Activated CD4-positive, alpha-beta T cell treated with anti-CD3 and anti-CD28 coated beads, Interleukin-2, amount 50 U/mL, for 48 hours (primary cell): ENCODE measurements around the gene HDAC1.
"Not testable (repeated sequence)": the region's sequence is repeated elsewhere in the genome, so short reads cannot be mapped to it uniquely, and the experiment has no call there.

Experiments used
- DNase-seq, 2 experiments: peaks; one replicate each; pipeline ENCODE4 v3.0.0-alpha.2; 2020

HDAC1 gene

DNA sequence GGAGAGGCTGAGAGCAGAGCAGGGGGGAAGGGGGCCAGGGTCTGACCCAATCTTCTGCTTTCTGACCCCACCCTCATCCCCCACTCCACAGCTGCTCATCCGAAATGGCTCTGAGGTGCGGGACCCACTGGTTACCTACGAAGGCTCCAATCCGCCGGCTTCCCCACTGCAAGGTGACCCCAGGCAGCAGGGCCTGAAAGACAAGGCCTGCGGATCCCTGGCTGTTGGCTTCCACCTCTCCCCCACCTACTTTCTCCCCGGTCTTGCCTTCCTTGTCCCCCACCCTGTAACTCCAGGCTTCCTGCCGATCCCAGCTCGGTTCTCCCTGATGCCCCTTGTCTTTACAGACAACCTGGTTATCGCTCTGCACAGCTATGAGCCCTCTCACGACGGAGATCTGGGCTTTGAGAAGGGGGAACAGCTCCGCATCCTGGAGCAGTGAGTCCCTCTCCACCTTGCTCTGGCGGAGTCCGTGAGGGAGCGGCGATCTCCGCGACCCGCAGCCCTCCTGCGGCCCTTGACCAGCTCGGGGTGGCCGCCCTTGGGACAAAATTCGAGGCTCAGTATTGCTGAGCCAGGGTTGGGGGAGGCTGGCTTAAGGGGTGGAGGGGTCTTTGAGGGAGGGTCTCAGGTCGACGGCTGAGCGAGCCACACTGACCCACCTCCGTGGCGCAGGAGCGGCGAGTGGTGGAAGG, 17.1 kb upstream of the HDAC1 start:
- DNase-seq = no peak

DNA sequence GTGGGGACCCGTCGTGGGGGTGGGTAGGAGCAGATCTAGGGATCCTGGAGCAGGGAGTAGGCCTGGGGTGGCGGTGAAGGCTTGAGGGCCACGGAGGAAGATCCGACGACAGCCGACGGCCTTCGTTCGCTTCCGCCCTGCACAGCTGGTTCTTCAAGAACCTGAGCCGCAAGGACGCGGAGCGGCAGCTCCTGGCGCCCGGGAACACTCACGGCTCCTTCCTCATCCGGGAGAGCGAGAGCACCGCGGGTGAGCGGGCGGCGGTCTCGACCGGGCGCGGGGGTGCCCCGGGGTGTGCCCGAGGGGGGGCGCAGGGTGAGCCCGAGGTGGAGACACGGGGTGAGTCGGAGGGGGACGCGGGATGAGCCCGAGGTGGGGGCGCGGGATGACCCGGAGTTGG, 16.5 kb upstream of the HDAC1 start:
- DNase-seq = no peak

DNA sequence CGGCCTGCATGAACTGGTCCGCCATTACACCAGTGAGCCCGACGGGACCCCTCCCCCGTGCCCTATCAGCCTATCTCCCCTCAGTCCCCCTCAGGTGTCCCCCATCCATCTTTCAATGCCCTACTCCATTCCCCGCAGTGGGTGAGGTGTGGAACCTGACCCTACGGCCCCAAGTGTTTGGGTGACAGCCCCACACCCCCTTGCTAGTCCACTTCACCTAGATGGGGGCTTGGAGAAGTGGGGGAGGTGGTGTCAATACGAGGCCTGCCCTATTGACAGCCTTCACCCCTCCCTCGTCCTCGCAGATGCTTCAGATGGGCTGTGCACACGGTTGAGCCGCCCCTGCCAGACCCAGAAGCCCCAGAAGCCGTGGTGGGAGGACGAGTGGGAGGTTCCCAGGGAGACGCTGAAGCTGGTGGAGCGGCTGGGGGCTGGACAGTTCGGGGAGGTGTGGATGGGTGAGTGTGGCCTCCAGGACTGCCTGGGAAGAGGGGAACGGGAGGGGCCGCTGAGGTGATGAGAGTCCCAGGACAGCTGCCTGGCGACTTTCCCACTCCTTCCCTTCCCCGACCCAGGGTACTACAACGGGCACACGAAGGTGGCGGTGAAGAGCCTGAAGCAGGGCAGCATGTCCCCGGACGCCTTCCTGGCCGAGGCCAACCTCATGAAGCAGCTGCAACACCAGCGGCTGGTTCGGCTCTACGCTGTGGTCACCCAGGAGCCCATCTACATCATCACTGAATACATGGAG, 15.7 kb upstream of the HDAC1 start:
- DNase-seq = no peak

DNA sequence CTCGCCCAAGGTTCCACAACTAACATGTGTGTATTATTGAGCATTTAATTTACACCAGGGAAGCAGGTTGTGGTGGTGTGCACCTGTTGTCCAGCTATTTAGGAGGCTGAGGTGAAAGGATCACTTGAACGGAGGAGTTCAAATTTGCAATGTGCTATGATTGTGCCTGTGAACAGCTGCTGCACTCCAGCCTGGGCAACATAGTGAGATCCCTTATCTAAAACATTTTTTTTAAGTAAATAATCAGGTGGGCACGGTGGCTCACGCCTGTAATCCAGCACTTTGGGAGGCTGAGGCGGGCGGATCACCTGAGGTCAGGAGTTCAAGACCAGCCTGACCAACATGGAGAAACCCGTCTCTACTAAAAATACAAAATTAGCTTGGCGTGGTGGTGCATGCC, 7.1 kb upstream of the HDAC1 start:
- not testable (repeated sequence) for DNase-seq

DNA sequence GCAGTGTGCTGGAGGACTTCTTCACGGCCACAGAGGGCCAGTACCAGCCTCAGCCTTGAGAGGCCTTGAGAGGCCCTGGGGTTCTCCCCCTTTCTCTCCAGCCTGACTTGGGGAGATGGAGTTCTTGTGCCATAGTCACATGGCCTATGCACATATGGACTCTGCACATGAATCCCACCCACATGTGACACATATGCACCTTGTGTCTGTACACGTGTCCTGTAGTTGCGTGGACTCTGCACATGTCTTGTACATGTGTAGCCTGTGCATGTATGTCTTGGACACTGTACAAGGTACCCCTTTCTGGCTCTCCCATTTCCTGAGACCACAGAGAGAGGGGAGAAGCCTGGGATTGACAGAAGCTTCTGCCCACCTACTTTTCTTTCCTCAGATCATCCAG, 6.2 kb upstream of the HDAC1 start:
- DNase-seq = no peak

DNA sequence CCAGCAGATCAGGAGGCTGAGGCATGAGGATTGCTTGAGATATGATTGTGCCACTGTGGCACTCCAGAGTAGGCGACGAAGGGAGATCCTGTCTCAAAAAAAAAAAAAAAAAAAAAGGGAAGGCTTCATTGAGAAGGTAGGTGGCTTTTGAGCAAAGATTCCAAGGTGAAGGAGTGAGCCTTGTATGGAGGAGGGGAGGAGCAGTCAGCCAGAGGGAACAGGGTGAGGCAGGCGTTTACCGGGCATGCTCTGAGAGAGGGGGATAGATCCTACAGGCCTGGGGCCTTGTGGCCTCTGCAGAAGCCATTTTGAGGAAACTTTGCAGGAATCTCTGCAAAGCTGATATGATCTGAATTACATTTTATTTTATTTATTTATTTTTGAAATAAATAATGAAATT, 5.1 kb upstream of the HDAC1 start:
- no peak for DNase-seq

DNA sequence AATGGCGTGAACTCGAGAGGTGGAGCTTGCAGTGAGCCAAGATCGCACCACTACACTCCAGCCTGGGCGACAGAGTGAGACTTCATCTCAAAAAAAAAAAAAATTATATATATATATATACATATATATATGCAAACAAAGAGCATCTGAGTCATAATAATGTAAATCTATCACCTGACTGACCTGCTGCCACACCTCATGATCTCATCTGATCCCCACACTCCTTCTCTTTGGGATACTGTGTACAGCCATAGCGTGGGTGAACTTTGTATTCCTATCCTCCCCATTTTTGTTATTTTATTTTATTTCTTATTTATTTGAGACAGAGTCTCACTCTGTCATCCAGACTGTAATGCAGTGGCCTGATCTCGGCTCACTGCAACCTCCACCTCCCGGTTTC, 2.6 kb upstream of the HDAC1 start:
- no peak for DNase-seq

DNA sequence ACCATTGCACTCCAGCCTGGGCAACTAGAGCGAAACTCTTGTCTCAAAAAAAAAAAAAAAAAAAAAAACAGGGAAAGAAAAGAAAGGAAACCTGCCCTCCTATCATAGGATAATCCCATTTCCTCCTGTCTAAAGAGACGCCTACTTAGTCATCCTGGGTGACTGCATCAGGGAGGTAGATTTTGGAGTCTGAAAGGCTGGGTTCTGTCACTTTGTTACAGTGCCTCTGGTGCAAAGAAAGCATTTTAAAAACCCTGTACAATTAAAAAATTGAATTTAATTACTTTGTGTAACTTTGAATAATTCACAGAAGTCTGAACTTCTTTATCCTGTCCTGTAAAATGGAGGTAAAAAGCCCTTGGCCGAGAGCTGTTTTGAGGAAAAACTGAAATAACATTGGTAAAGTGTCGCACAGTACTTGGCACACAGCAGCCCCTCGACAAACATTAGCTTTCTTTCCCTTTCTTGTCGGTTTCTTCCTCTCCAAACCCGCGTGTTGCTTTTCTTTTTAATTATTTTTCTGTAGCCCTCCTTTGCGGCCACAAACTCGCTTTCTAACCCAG, 657 bp upstream of the HDAC1 start:
- no peak for DNase-seq

DNA sequence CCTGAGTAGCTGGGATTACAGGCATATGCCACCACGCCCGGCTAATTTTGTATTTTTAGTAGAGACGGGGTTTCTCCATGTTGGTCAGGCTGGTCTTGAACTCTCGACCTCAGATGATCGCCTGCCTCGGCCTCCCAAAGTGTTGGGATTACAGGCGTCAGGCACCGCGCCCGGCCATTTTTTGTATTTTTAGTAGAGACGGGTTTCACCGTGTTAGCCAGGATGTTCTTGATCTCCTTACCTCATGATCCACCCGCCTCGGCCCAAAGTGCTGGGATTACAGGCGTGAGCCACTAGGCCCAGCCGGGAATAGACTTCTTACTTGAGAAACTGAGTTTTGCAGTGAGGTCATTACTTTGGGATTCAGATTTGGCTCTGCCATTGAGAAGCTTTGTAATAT, 6.3 kb downstream of the HDAC1 start:
- not testable (repeated sequence) for DNase-seq

DNA sequence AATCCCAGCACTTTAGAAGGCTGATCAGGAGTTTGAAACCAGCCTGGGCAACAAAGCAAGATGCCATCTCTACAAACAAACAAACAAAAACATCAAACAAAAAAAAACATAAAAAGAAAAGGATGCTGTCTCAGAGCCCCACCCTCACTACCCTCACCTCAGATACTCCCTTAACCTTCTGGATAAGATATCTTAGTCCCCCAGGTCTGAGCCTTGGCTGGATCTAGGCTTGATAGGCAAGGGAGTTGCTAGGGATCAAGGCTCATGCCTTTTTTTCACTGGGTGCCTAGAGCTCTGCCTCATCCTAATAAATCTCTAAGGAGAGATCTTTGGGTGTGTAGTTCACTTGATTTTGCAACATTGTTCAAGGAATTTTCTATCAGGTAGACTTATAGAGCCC, 7.4 kb downstream of the HDAC1 start:
- DNase-seq = no peak

DNA sequence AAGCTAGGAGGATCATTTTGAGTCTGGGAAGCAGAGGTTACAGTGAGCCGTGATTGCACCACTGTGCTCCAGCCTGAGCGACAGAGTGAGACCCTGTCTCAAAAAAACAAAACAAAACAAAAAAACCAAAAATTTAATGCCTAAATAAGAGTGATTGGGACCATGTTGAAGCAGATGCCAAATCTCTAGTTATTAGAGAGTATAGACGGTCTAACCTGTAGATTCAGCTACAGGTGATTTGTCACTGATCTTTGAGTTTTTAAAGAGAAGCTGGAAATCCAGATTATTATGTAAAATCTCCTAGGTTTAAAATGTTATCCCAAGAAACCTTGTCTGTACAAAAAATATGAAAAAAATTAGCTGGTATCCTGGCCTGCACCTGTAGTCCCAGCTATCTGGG, 11.5 kb downstream of the HDAC1 start:
- no peak for DNase-seq

DNA sequence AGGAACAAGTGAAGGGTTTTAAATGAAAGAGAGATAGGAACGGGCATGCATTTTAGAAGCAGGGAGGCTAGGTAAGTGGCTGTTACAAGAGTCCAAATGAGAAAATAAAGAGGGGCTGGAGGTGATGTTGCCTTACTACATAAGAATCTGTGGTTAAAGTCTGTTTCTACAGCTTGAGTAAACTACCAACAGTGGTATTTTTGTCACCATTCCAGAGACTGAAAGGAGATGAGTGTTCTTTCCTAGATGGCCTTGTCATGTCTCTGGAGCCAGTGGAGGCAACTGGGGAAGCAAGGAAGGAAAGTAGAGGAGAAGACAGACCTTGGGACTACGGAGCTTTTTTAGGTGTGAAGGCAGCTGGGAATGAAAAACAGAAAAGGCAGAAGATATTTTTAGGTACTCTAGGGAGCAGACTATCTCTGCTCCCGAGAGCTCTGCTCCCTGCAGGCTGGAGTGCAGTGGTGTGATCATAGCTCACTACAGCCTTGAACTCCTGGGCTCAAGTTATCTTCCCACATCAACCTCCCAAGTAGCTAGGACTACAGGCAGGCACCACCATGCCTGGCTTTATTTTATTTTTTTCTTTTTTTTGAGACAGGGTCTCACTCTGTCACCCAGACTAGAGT, 12.2 kb downstream of the HDAC1 start:
- no peak for DNase-seq

DNA sequence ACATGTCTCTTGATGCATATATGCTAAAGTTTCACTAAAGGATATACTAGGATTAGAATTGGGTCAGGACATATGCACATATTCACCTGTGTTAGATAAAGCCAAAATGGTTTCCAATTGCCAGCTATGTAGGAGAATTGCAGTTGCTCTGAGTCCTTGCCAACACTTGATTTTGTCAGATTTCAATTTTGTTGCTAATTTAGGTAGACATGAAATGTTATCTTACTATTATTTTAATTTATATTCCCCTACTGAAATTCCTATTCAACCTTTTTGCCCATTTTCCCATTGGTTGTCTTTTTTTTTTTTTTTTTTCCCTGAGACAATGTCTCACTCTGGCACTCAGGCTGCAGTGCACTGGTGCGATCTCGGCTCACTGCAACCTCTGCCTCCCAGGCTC, 13.4 kb downstream of the HDAC1 start:
- DNase-seq = no peak

DNA sequence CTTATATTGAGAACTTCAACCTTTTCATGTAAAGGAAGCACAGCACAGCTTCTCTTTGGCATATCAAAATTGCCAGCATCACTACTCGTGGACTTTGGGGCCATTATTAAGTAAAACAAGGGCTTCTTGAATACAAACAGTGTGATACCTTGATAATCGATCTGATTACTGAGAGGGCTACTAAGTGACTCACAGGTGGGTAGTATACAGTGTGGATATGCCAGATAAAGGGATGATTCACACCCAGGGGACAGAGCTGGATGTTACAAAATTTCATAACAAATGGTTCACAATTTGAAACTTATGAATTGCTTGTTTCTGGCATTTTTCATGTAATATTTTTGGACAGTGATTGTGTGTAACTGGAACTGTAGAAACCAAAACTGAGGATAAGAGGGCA, 15.4 kb downstream of the HDAC1 start:
- no peak for DNase-seq

DNA sequence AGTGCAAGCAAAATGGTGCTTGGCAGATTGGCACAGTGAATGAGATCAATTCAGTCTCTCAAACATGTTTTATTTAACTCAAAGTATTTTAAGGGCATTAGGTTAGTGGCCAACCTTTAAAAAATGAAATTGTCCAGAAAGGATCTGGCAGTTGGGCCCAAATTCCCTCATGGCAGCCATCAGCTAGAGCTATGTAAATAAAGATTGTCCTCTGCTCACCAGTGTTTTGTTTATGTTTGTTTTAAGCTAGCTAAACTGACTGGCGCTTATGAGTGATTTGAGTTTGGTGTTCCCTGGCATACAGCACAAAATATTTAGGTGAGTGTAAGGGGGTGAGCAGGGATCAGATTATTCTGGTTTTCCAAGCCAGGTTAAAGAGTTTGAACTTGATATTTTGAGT, 18.1 kb downstream of the HDAC1 start:
- no peak for DNase-seq

DNA sequence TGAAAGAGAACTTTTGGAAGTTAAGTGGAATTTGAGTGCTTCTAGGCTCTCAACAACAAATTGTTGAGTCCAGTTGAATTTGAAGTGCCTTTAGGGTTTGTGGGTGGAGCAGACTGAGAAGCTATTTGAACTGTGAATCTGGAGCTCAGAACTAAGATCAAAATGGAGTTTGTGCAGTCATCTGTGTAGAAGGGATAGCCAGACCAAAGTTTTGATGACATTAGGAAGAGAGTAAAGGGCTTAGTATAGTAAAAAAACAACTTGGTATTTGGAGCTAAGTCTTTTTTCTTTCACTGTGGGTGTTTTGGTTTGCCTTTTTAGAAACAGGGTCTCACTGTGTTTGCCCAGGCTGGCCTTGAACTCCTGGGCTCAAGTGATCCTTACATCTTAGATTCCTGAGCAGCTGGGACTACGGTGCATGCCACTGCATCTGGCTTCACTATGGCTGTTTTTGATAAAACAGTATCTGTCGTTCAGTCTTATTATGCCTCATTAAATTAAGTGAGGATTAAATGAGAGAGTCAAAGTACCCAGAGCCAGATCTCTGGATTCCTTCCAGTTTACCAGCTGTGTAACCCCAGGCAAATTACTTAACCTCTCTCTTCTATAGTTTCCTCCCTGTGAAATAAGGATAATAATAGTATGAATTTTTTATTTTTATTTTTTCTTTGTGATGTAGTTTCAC, 20.0 kb downstream of the HDAC1 start:
- no peak for DNase-seq

DNA sequence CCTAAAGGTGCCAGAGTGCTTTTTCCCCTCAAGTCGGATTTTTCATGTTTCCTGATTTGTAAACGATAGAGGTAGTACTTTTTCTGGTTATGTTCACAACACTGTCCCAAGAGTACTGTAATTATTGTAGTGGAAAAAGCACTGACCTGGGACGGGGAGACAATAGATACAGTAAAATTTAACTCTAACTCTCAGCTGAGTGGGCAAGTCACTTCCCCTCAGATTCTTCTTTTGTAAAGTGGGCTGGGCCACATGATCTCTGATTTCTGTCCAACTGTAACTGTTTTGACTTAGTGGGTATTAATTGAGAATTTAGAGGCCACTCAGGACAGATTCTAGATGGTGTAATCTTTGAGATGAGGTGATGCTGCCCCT, 25.0 kb downstream of the HDAC1 start:
- no peak for DNase-seq

DNA sequence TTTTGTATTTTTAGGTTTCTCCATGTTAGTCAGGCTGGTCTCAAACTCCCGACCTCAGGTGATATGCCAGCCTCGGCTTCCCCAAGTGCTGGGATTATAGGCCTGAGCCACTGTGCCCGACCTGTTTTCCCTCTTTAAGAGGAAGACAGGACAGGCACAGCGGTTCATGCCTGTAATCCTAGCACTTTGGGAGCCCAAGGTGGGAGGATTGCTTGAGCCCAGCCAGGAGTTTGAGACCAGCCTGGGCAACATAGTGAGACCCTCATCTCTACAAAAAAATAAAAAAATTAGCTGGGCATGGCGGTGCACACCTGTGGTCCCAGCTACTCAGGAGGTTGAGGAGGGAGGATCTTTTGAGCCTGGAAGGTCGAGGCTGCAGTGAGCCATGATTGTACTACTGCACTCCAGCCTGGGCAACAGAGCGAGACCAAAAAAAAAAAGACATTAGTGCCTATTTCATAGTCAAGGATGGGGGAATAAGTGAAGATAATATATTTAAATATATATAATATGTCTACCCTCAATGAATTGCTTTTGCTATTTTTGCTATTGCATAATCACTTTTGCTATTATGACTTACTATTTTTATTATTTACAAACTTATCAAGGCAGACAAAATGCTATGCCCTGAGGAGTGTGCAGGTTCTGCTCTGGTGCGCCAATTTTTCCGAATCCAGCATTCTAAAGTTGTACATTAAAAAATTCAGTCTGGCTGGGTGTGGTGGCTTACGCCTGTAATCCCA, 26.4 kb downstream of the HDAC1 start:
- no peak for DNase-seq

DNA sequence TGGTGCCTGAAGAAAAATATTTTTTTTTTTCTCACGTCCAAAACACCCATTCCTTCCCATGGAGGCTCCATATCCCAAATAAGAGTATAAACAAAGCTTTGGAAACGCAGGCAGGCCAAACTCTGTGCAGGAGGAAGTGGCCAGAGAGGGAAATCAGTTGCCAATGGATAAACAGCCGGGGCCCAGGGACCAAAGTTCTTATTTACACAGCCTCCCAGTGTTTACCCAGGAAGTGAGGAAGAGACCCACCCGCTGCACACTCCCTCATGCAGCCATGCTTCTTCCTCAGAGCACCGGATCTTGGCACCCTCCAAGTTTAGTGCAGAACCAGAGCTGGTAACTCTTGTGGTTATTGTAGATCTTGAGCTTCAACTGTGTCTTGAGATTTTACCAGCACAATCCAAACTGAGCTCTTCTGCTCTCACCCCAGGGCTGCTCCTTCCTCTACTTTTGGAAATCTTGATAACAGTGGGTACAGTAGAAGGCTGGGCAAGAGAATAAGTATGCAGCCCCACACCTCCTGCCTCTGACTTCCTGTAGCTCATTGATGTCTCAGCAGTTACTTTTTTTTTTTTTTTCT, 29.9 kb downstream of the HDAC1 start:
- DNase-seq = no peak

DNA sequence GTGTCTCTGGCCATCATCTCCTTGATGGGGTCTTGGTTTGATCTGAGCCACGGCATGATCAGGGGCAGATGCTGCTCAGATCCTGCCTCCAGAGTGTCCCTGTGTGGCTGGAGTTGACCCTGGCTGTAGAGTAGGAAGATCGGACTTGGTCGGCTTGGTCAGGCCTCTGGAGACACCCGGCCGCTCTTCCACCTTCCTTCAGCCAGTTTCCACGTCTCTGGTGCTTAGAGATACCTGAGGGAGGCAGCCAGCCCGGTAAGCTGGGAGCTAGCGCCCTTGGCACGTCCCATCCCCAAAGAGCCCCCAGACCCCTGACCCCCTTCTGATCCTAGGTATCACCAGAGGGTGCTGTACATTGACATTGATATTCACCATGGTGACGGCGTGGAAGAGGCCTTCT, 35.3 kb downstream of the HDAC1 start:
- no peak for DNase-seq

DNA sequence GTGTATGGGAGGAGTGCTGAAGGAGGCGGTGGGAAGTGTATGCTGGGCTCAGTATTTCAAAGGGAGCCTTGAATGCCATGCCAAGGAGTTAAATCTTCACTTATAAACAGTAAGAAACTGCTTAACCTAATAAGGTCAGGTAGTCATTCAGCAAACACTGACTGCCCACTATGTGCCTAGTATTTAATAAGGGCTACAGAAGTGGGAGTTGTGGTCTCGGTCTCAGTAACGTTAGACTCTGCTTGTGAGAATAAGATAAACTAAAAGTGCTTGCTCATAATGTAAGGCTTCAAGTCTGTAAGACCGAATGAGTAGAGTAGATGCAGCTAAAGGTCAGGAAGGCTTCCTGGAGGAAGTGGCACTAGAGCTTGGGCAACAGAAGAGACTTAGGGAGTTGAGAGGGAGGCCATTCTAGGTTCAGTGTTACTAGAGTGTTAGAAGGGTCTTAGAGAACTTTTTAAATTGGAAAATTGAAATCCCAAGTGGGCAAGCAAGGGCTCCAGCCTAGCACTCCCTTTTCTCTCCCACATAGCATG, 38.1 kb downstream of the HDAC1 start:
- DNase-seq = no peak

DNA sequence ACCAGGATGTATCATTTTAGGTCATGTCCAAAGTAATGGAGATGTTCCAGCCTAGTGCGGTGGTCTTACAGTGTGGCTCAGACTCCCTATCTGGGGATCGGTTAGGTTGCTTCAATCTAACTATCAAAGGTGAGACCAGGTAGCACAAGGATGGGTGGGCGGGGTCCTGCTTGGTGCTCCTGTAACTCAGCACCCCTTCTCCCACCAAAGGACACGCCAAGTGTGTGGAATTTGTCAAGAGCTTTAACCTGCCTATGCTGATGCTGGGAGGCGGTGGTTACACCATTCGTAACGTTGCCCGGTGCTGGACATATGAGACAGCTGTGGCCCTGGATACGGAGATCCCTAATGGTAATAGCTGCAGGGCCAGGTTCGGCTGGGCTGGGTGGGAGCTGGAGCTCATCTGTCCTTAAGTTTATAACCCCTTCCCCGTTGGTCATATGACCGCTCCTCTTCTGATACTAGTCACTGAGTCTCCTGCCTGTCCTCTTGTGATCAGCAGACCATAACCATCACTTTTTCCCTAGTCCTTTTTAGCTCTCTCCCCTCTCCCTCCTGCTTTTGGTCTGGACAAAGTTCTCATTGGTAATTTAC, 38.8 kb downstream of the HDAC1 start:
- no peak for DNase-seq
